HepG2 (cell line): ENCODE data around the gene SLU7. TPM values are rescaled to one million over a fixed set of nuclear protein-coding genes. Genes with fewer than 3 reads are reported as not detected.

Experiments used
- CTCF ChIP-seq: sonication (generic); formaldehyde crosslinking; IDR thresholded peaks from 2 replicates; pipeline ENCODE4 v1.5.0; 2020; ENCODE audit warnings: mild to moderate bottlenecking, missing genetic modification reagents, moderate library complexity
- GABPB1 ChIP-seq: IDR thresholded peaks from 2 replicates; pipeline ENCODE4 v1.6.1; 2016; ENCODE audit warnings: mild to moderate bottlenecking, missing genetic modification reagents, moderate library complexity, missing compliant biosample characterization
- NAIF1 ChIP-seq: sonication (generic); formaldehyde crosslinking; IDR thresholded peaks from 2 replicates; pipeline ENCODE4 v1.5.0; 2020; ENCODE audit warnings: mild to moderate bottlenecking, missing genetic modification reagents, borderline replicate concordance
- NPAS2 ChIP-seq: sonication (generic); formaldehyde crosslinking; IDR thresholded peaks from 2 replicates; pipeline ENCODE4 v1.8.0; 2022; ENCODE audit warnings: mild to moderate bottlenecking, missing genetic modification reagents, borderline replicate concordance
- PCBP2 ChIP-seq: fragments of 200-400 bp; formaldehyde crosslinking; optimal IDR thresholded peaks from 2 replicates; pipeline ENCODE3; 2018; ENCODE audit warnings: low read length, low read depth; ENCODE audit not compliant: poor library complexity, severe bottlenecking
- PHF20 ChIP-seq: sonication (generic); formaldehyde crosslinking; IDR thresholded peaks from 2 replicates; pipeline ENCODE4 v1.5.0; 2020; ENCODE audit warnings: mild to moderate bottlenecking, missing genetic modification reagents
- PRMT3 ChIP-seq: sonication (generic); formaldehyde crosslinking; IDR thresholded peaks from 2 replicates; pipeline ENCODE4 v1.8.1; 2022; ENCODE audit warnings: low read depth, mild to moderate bottlenecking, moderate library complexity, missing genetic modification reagents, borderline replicate concordance
- TFDP1 ChIP-seq: IDR thresholded peaks from 2 replicates; pipeline ENCODE4 v1.6.1; 2016; ENCODE audit warnings: missing compliant biosample characterization, missing genetic modification reagents, borderline replicate concordance
- USF2 ChIP-seq, 2 experiments: sonication (generic) in 1 of 2; formaldehyde crosslinking in 1 of 2; IDR thresholded peaks; 2 replicates each; pipeline versions ENCODE4 v1.5.1 to v1.6.1; 2011 to 2020; ENCODE audit warnings: borderline replicate concordance in 1 of 2, low read depth in 1 of 2, low read length in 1 of 2, mild to moderate bottlenecking in 1 of 2, missing genetic modification reagents in 1 of 2, moderate library complexity in 1 of 2
- ZMYM3 ChIP-seq: sonication (generic); formaldehyde crosslinking; IDR thresholded peaks from 2 replicates; pipeline ENCODE4 v1.5.1; 2020; ENCODE audit warnings: mild to moderate bottlenecking, missing genetic modification reagents
- ZNF263 ChIP-seq: sonication (generic); formaldehyde crosslinking; IDR thresholded peaks from 2 replicates; pipeline ENCODE4 v1.4.0; 2020; ENCODE audit warnings: missing genetic modification reagents
- ZNF614 ChIP-seq: IDR thresholded peaks from 2 replicates; pipeline ENCODE4 v1.6.1; 2018; ENCODE audit warnings: missing biosample characterization, missing genetic modification reagents, inconsistent platforms, borderline replicate concordance
- ZNF713 ChIP-seq: sonication (generic); formaldehyde crosslinking; IDR thresholded peaks from 2 replicates; pipeline ENCODE4 v1.4.0; 2020; ENCODE audit warnings: mild to moderate bottlenecking, missing genetic modification reagents
- ZSCAN21 ChIP-seq: sonication (generic); formaldehyde crosslinking; IDR thresholded peaks from 2 replicates; pipeline ENCODE4 v1.8.0; 2022; ENCODE audit warnings: mild to moderate bottlenecking, missing genetic modification reagents, moderate library complexity, borderline replicate concordance
- polyA plus RNA-seq, 8 experiments: library from polyadenylated mRNA; depleted of rRNA in 3 of 8; stranded (reverse) in 7 of 8; unstranded in 1 of 8; fragments of >200 nt; fragmentation: Illumina TruSeq in 4 of 8; extraction: Trizol in 4 of 8; gene quantifications; 2 replicates each; pipeline versions ENCODE4 v1.2.1 to v1.2.3, GENCODE V29; 2011 to 2016; ENCODE audit warnings: low read depth in 4 of 8, missing spikeins in 1 of 8, mixed read lengths in 1 of 8; ENCODE audit not compliant: insufficient read depth in 1 of 8
- total RNA-seq, 5 experiments: library from RNA; depleted of rRNA; stranded (reverse); fragments of >200 nt; fragmentation: Illumina TruSeq; extraction: Trizol; gene quantifications; 2 replicates each; pipeline ENCODE4 v1.2.3, GENCODE V29; 2016; ENCODE audit warnings: low read depth in 1 of 5
- TF ChIP-seq, protein P1 (sequence below): sonication (generic); formaldehyde crosslinking; IDR thresholded peaks from 2 replicates; pipeline ENCODE4 v1.4.0; 2020; ENCODE audit warnings: mild to moderate bottlenecking, missing genetic modification reagents

The SLU7 gene
- total and polyA plus RNA-seq, 2 of the 13 experiments (the other 11 are each of a cell fraction or from before 2014, with no cell fraction given) = 24.0 to 39.2 TPM

DNA sequence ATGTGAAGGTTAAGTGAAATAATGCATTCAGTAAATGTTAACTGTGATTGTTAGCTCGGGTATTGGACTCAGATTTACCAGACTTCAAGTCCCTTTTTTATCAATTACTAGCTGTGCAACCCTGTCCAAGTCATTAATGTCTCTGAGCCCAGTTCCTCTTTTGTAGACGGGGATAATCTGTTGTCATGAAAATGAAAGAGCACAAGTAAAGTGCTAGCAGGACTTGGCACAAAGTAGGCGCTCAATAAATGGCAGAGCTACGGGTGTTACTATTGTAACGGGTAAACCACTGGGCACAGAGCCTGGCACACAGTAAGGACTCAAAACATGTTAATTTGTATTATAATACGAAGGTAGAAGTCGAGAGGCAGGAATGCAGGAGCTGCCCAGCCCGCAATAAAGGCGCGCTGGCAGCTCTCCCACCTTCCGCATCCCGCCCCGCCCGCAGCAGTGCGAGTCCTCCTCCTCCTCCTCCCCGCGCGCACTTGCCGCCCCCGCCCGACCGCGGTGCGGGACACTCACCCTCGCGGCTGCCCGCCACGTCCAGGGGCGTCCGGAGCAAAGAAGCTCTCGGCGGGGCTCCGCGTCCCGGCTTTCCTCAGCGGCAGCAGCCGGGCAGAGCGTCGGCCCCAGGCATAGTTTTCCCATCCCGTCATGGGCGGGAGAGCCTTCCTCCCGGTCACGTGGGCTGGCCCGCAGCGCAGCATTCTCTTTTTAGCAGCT is 48.7 kb downstream of the SLU7 start, which contains the start of gene C1QTNF2 (continued):
- TF ChIP-seq, protein P1, sequence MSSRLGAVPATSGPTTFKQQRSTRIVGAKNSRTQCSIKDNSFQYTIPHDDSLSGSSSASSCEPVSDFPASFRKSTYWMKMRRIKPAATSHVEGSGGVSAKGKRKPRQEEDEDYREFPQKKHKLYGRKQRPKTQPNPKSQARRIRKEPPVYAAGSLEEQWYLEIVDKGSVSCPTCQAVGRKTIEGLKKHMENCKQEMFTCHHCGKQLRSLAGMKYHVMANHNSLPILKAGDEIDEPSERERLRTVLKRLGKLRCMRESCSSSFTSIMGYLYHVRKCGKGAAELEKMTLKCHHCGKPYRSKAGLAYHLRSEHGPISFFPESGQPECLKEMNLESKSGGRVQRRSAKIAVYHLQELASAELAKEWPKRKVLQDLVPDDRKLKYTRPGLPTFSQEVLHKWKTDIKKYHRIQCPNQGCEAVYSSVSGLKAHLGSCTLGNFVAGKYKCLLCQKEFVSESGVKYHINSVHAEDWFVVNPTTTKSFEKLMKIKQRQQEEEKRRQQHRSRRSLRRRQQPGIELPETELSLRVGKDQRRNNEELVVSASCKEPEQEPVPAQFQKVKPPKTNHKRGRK = no peak
- TF ChIP-seq PCBP2 = no peak
- no peak for TF ChIP-seq NAIF1 (CRISPR knock-in tag)
- no peak for TF ChIP-seq PRMT3 (CRISPR knock-in tag)
- no peak for TF ChIP-seq PHF20 (CRISPR knock-in tag)
- no peak for TF ChIP-seq ZNF713
- TF ChIP-seq ZMYM3 (CRISPR knock-in tag) = no peak
- TF ChIP-seq CTCF (CRISPR knock-in tag) = no peak
- peak; percentile 13; the same call in 1 of the 2 replicates for TF ChIP-seq GABPB1 (CRISPR knock-in tag)
- peak; percentile 40; the same call in 1 of the 2 replicates for TF ChIP-seq TFDP1 (CRISPR knock-in tag)
- TF ChIP-seq ZNF614 (CRISPR knock-in tag) = no peak
- TF ChIP-seq ZNF263 = peak; percentile 85
- TF ChIP-seq NPAS2 (CRISPR knock-in tag) = no peak
- peak; percentile 62; the same call in 1 of the 2 replicates for TF ChIP-seq USF2 (IDR thresholded peaks at IDR 0.05; ENCODE audit: low read depth, low read length)
- TF ChIP-seq USF2 (CRISPR knock-in tag; IDR thresholded peaks at IDR 0.05; ENCODE audit: borderline replicate concordance) = peak; percentile 63; the same call in 1 of the 2 replicates
- no peak for TF ChIP-seq ZSCAN21
